Smooth muscle cell (in vitro differentiated cells): ENCODE measurements around the gene HOXA3. TPM values are rescaled to one million over a fixed set of nuclear protein-coding genes. Genes with fewer than 3 reads are reported as not detected.

Experiments
- DNase-seq: peaks from one replicate; lab custom pipeline; 2025; ENCODE audit not compliant: unreplicated experiment; lab: John Stamatoyannopoulos, UW
- H2AFZ ChIP-seq: fragments of 200-600 bp; sonication (generic); 2 replicates; pipeline ENCODE4 v1.6.0; 2016; ENCODE audit warnings: antibody characterized with exemption, low read depth, mild to moderate bottlenecking
- H3F3A ChIP-seq: fragments of 200-600 bp; sonication (generic); 2 replicates; pipeline ENCODE4 v1.6.0; 2017; ENCODE audit warnings: antibody characterized with exemption, low read depth
- H3K27ac ChIP-seq: fragments of 200-600 bp; sonication (generic); 2 replicates; pipeline ENCODE4 v1.5.1; 2016; ENCODE audit warnings: low read depth, mild to moderate bottlenecking
- H3K27me3 ChIP-seq: fragments of 200-600 bp; sonication (generic); 2 replicates; pipeline ENCODE4 v1.6.1; 2016; ENCODE audit warnings: low read depth, mild to moderate bottlenecking
- H3K36me3 ChIP-seq: fragments of 200-600 bp; sonication (generic); 2 replicates; pipeline ENCODE4 v1.5.1; 2016; ENCODE audit warnings: low read depth
- H3K4me1 ChIP-seq: fragments of 200-600 bp; sonication (generic); 2 replicates; pipeline ENCODE4 v1.5.1; 2016; ENCODE audit warnings: low read depth
- H3K4me2 ChIP-seq: fragments of 200-600 bp; sonication (generic); 2 replicates; pipeline ENCODE4 v1.6.0; 2016; ENCODE audit warnings: mild to moderate bottlenecking
- H3K4me3 ChIP-seq: fragments of 200-600 bp; sonication (generic); 2 replicates; pipeline ENCODE4 v1.5.1; 2016; ENCODE audit warnings: mild to moderate bottlenecking
- H3K79me2 ChIP-seq: fragments of 200-600 bp; sonication (generic); 2 replicates; pipeline ENCODE4 v1.6.0; 2016; ENCODE audit warnings: low read depth, mild to moderate bottlenecking
- H3K9ac ChIP-seq: fragments of 200-600 bp; sonication (generic); 2 replicates; pipeline ENCODE4 v1.6.0; 2016; ENCODE audit warnings: low read depth
- H3K9me3 ChIP-seq: fragments of 200-600 bp; sonication (generic); replicated peaks from 2 replicates; pipeline ENCODE4 v1.5.1; 2016; ENCODE audit warnings: low read depth
- H4K20me1 ChIP-seq: fragments of 200-600 bp; sonication (generic); 2 replicates; pipeline ENCODE4 v1.6.0; 2016; ENCODE audit warnings: low read depth
- CTCF ChIP-seq: fragments of 200-600 bp; sonication (generic); IDR thresholded peaks from 2 replicates; pipeline ENCODE4 v1.5.1; 2017; ENCODE audit warnings: borderline replicate concordance, mild to moderate bottlenecking, antibody characterized with exemption; ENCODE audit not compliant: insufficient read depth, poor library complexity, severe bottlenecking
- WGBS: methylation state at CpG from one replicate; pipeline ENCODE4 v1.1.7; 2016; ENCODE audit warnings: low lambda C conversion rate; 5-methylcytosine and 5-hydroxymethylcytosine counted together
- polyA plus RNA-seq: library from polyadenylated mRNA; unstranded; fragments of >200 nt; fragmentation: Nextera tagmentation; extraction: Ambion mirVana; gene quantifications from 2 replicates; pipeline ENCODE4 v1.2.1, GENCODE V29; 2016
- total RNA-seq: library from RNA; depleted of rRNA; stranded (reverse); fragments of >200 nt; gene quantifications from 2 replicates; pipeline ENCODE4 v1.2.3, GENCODE V29; 2014

Gene HOXA3
- total and polyA plus RNA-seq, 2 experiments from 2014 or later, result 0.13 to 0.31 TPM

GRCh38 chr7:27122077-27122910 lies 30.1 kb downstream of the HOXA3 start:
- Histone ChIP-seq H3K27me3 (peaks cover 100% of the 10 kb centered on the region), H3K9ac (no peak overlapping the region), H4K20me1 (no peaks in the 10 kb centered on the region), H2AFZ (no peak overlapping the region), H3K4me3 (peak overlapping the region; percentile 28), H3K4me2 (no peak overlapping the region), H3K4me1 (no peaks in the 10 kb centered on the region), H3K9me3 (no peaks in the 10 kb centered on the region), H3K36me3 (no peaks in the 10 kb centered on the region), H3K27ac (no peak overlapping the region), H3F3A (no peaks in the 10 kb centered on the region), H3K79me2 (no peaks in the 10 kb centered on the region)
- no peak for TF ChIP-seq CTCF
- no peak for DNase-seq
- WGBS, result 7% methylated on average over 42 of the region's 42 CpGs

- H3K27ac ChIP-seq, result no peak overlapping the region
- TF ChIP-seq CTCF, result no peak
- peak overlapping the region; percentile 28 for H3K4me3 ChIP-seq
- WGBS, result 33% methylated on average over 7 of the region's 7 CpGs
- H2AFZ ChIP-seq, result no peak overlapping the region
- no peaks in the 10 kb centered on the region for H3K36me3 ChIP-seq
- H3K9me3 ChIP-seq, result no peaks in the 10 kb centered on the region
- H4K20me1 ChIP-seq, result no peaks in the 10 kb centered on the region
- H3K27me3 ChIP-seq, result peaks cover 100% of the 10 kb centered on the region
- no peak for DNase-seq
- H3K9ac ChIP-seq, result no peak overlapping the region
- no peaks in the 10 kb centered on the region for H3F3A ChIP-seq
- H3K79me2 ChIP-seq, result no peaks in the 10 kb centered on the region
- no peak overlapping the region for H3K4me2 ChIP-seq
- H3K4me1 ChIP-seq, result no peaks in the 10 kb centered on the region
Observed at GRCh38 chr7:27121684-27122076, 30.7 kb downstream of the HOXA3 start.

- Histone ChIP-seq H3K4me3 (no peak overlapping the region), H4K20me1 (peaks cover 6% of the 10 kb centered on the region), H3K9me3 (no peaks in the 10 kb centered on the region), H3K79me2 (no peaks in the 10 kb centered on the region), H2AFZ (no peak overlapping the region), H3K27me3 (peaks cover 100% of the 10 kb centered on the region), H3K4me1 (no peaks in the 10 kb centered on the region), H3K4me2 (no peak overlapping the region), H3K36me3 (no peaks in the 10 kb centered on the region), H3K27ac (no peak overlapping the region), H3K9ac (no peak overlapping the region), H3F3A (no peaks in the 10 kb centered on the region)
- 63% methylated on average over 1 of the region's 1 CpG for WGBS
- DNase-seq, result no peak
- TF ChIP-seq CTCF, result no peak
Observed at GRCh38 chr7:27119412-27119911, 32.9 kb downstream of the HOXA3 start.
